ENCODE measurements around the gene ZNF672. TPM values are rescaled to one million over a fixed set of nuclear protein-coding genes. Genes with fewer than 3 reads are reported as not detected.

ZNF672 gene
- total and polyA plus RNA-seq, 2 of the 13 experiments (the other 11 are each of a cell fraction or from before 2014, with no cell fraction given), result 17.2 to 22.9 TPM

DNA sequence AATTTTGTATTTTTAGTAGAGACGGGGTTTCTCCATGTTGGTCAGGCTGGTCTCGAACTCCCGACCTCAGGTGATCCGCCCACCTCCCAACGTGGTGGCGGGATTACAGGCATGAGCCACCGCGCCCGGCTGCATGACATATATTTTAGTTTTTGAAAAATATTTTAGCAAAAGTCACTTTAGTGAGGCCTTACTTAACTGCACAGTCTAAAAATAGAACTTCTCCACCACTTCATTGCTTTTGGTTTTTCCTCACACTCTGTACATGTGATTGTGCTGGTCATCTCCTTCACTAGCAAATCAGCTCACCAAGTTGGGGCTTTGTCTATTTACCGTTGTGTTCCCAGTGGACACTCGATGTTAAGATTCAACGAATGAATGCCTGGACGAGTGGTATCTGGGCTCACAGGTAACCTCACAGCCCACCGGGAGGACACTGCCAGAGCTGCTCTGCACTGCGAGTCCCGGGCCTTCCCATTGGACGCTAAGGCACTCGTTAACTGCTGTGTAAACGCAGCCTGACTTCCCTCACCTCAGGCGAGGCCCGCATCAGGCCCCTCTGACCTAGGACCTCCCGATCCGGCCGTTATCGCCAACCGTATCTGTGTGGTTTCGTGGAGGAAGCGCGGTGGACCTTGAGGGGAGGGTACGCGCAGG, 34.9 kb downstream of the ZNF672 start (continued):
- TF ChIP-seq SOX13 (IDR thresholded peaks at IDR 0.05), result no peak
- 0 out of 4 replicates have a peak, but pooled peaks of 1 of the 2 experiments have one; percentile 3 for TF ChIP-seq SOX13 (CRISPR knock-in tag; conservative IDR thresholded peaks at IDR 0.05 in 1 of 2, IDR thresholded peaks at IDR 0.05 in 1 of 2)
- no peak for TF ChIP-seq ZC3H4 (CRISPR knock-in tag; IDR thresholded peaks at IDR 0.05; ENCODE audit: borderline replicate concordance)
- TF ChIP-seq ZNF780A (CRISPR knock-in tag; IDR thresholded peaks at IDR 0.05), result peak; percentile 29; the same call in 1 of the 2 replicates
- TF ChIP-seq, protein P1, sequence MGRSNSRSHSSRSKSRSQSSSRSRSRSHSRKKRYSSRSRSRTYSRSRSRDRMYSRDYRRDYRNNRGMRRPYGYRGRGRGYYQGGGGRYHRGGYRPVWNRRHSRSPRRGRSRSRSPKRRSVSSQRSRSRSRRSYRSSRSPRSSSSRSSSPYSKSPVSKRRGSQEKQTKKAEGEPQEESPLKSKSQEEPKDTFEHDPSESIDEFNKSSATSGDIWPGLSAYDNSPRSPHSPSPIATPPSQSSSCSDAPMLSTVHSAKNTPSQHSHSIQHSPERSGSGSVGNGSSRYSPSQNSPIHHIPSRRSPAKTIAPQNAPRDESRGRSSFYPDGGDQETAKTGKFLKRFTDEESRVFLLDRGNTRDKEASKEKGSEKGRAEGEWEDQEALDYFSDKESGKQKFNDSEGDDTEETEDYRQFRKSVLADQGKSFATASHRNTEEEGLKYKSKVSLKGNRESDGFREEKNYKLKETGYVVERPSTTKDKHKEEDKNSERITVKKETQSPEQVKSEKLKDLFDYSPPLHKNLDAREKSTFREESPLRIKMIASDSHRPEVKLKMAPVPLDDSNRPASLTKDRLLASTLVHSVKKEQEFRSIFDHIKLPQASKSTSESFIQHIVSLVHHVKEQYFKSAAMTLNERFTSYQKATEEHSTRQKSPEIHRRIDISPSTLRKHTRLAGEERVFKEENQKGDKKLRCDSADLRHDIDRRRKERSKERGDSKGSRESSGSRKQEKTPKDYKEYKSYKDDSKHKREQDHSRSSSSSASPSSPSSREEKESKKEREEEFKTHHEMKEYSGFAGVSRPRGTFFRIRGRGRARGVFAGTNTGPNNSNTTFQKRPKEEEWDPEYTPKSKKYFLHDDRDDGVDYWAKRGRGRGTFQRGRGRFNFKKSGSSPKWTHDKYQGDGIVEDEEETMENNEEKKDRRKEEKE (IDR thresholded peaks at IDR 0.05), result no peak
- TF ChIP-seq ZNF547 (CRISPR knock-in tag; IDR thresholded peaks at IDR 0.05), result no peak
- no peak for TF ChIP-seq ZSCAN9 (CRISPR knock-in tag; IDR thresholded peaks at IDR 0.05; ENCODE audit: borderline replicate concordance)
- no peak for TF ChIP-seq FOSL2 (CRISPR knock-in tag; IDR thresholded peaks at IDR 0.05)
- TF ChIP-seq, protein P2, sequence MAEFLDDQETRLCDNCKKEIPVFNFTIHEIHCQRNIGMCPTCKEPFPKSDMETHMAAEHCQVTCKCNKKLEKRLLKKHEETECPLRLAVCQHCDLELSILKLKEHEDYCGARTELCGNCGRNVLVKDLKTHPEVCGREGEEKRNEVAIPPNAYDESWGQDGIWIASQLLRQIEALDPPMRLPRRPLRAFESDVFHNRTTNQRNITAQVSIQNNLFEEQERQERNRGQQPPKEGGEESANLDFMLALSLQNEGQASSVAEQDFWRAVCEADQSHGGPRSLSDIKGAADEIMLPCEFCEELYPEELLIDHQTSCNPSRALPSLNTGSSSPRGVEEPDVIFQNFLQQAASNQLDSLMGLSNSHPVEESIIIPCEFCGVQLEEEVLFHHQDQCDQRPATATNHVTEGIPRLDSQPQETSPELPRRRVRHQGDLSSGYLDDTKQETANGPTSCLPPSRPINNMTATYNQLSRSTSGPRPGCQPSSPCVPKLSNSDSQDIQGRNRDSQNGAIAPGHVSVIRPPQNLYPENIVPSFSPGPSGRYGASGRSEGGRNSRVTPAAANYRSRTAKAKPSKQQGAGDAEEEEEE (CRISPR knock-in tag; IDR thresholded peaks at IDR 0.05; ENCODE audit: borderline replicate concordance), result no peak
- TF ChIP-seq, protein P3, sequence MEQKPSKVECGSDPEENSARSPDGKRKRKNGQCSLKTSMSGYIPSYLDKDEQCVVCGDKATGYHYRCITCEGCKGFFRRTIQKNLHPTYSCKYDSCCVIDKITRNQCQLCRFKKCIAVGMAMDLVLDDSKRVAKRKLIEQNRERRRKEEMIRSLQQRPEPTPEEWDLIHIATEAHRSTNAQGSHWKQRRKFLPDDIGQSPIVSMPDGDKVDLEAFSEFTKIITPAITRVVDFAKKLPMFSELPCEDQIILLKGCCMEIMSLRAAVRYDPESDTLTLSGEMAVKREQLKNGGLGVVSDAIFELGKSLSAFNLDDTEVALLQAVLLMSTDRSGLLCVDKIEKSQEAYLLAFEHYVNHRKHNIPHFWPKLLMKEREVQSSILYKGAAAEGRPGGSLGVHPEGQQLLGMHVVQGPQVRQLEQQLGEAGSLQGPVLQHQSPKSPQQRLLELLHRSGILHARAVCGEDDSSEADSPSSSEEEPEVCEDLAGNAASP (CRISPR knock-in tag; IDR thresholded peaks at IDR 0.05; ENCODE audit: borderline replicate concordance), result no peak
- TF ChIP-seq, protein P4, sequence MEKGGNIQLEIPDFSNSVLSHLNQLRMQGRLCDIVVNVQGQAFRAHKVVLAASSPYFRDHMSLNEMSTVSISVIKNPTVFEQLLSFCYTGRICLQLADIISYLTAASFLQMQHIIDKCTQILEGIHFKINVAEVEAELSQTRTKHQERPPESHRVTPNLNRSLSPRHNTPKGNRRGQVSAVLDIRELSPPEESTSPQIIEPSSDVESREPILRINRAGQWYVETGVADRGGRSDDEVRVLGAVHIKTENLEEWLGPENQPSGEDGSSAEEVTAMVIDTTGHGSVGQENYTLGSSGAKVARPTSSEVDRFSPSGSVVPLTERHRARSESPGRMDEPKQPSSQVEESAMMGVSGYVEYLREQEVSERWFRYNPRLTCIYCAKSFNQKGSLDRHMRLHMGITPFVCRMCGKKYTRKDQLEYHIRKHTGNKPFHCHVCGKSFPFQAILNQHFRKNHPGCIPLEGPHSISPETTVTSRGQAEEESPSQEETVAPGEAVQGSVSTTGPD (CRISPR knock-in tag; IDR thresholded peaks at IDR 0.05), result no peak
- no peak for TF ChIP-seq GATAD2A (CRISPR knock-in tag; IDR thresholded peaks at IDR 0.05)
- no peak for TF ChIP-seq ZSCAN29 (CRISPR knock-in tag; conservative IDR thresholded peaks at IDR 0.05)
- TF ChIP-seq FOXA1 (IDR thresholded peaks at IDR 0.05), result no peak
- peak; percentile 79 for TF ChIP-seq FOXA1 (CRISPR knock-in tag; IDR thresholded peaks at IDR 0.05)
- TF ChIP-seq ZNF530 (CRISPR knock-in tag; IDR thresholded peaks at IDR 0.05; ENCODE audit: low read depth), result no peak
- no peak for TF ChIP-seq SP2 (CRISPR knock-in tag; IDR thresholded peaks at IDR 0.05)
- TF ChIP-seq, protein P5, sequence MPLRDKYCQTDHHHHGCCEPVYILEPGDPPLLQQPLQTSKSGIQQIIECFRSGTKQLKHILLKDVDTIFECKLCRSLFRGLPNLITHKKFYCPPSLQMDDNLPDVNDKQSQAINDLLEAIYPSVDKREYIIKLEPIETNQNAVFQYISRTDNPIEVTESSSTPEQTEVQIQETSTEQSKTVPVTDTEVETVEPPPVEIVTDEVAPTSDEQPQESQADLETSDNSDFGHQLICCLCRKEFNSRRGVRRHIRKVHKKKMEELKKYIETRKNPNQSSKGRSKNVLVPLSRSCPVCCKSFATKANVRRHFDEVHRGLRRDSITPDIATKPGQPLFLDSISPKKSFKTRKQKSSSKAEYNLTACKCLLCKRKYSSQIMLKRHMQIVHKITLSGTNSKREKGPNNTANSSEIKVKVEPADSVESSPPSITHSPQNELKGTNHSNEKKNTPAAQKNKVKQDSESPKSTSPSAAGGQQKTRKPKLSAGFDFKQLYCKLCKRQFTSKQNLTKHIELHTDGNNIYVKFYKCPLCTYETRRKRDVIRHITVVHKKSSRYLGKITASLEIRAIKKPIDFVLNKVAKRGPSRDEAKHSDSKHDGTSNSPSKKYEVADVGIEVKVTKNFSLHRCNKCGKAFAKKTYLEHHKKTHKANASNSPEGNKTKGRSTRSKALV (CRISPR knock-in tag; IDR thresholded peaks at IDR 0.05), result no peak
- no peak for TF ChIP-seq ZSCAN30 (CRISPR knock-in tag; IDR thresholded peaks at IDR 0.05)
- no peak for TF ChIP-seq TMF1 (CRISPR knock-in tag; IDR thresholded peaks at IDR 0.05; ENCODE audit: low read depth)
- TF ChIP-seq, protein P6, sequence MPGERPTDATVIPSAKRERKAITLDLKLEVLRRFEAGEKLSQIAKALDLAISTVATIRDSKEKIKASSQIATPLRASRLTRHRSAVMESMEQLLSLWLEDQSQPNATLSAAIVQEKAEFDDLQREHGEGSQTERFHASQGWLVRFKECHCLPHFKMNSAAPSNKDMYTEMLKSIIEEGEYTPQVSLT (CRISPR knock-in tag; IDR thresholded peaks at IDR 0.05; ENCODE audit: borderline replicate concordance, low read depth), result no peak

All from HepG2 (cell line).